ENCODE measurements around the gene CELSR2. TPM values are rescaled to one million over a fixed set of nuclear protein-coding genes. Genes with fewer than 3 reads are reported as not detected.

Gene CELSR2
- total RNA-seq, 1 donor from 2014 or later: 1.1 TPM

DNA sequence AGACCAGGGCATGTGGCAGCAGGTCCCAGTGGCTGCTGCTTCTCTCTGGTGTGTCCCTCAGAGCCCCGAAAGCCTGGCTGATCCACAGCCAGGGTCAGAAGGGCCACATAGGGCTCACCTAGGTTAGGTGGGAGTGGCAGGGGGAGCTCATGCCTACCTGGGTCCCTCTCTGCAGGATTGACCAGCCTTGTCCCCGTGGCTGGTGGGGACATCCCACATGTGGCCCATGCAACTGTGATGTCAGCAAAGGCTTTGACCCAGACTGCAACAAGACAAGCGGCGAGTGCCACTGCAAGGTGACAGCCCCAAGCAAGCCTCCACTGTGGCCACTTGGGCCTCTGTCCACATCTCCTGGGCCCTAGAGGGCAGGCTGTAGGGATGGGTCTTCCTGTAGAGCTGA, 15.7 kb downstream of the CELSR2 start:
- POLR2A ChIA-PET: no interaction called here
- TF ChIP-seq, protein P1, sequence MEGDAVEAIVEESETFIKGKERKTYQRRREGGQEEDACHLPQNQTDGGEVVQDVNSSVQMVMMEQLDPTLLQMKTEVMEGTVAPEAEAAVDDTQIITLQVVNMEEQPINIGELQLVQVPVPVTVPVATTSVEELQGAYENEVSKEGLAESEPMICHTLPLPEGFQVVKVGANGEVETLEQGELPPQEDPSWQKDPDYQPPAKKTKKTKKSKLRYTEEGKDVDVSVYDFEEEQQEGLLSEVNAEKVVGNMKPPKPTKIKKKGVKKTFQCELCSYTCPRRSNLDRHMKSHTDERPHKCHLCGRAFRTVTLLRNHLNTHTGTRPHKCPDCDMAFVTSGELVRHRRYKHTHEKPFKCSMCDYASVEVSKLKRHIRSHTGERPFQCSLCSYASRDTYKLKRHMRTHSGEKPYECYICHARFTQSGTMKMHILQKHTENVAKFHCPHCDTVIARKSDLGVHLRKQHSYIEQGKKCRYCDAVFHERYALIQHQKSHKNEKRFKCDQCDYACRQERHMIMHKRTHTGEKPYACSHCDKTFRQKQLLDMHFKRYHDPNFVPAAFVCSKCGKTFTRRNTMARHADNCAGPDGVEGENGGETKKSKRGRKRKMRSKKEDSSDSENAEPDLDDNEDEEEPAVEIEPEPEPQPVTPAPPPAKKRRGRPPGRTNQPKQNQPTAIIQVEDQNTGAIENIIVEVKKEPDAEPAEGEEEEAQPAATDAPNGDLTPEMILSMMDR (IDR thresholded peaks at IDR 0.05): no peak
- H3K27ac Mint-ChIP-seq: no peak overlapping the region

DNA sequence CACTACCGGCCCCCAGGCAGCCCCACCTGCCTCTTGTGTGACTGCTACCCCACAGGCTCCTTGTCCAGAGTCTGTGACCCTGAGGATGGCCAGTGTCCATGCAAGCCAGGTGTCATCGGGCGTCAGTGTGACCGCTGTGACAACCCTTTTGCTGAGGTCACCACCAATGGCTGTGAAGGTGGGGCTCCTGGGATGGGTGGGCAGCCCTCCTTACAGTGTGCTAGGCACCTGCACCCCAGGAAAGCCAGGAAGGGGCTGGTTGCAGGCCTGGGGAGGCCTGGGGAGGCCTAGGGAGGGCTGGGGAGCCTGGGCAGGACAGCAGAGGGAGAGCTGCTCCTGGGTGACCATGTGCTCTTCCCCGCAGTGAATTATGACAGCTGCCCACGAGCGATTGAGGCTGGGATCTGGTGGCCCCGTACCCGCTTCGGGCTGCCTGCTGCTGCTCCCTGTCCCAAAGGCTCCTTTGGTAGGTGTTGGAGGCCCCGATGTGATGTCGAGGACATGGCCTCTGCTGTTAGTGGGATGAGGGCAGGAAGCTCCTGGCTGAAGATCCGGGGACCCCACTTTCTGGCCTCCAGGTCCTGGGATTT, 16.5 kb downstream of the CELSR2 start:
- ATAC-seq (ENCODE audit: low read depth) (no peak), DNase-seq (no peak)
- Mint-ChIP-seq H3K27me3 (peaks cover 2% of the 10 kb centered on the region), H3K4me1 (peaks cover 4% of the 10 kb centered on the region), H3K9me3 (no peaks in the 10 kb centered on the region), H3K4me3 (no peak overlapping the region), H3K36me3 (ENCODE audit: low read depth) (no peaks in the 10 kb centered on the region), H3K27ac (no peak overlapping the region)
- CTCF ChIA-PET: interaction anchor here (1.3 to 2.6 kb wide), 2 partner anchors 11 to 133 kb away, joined by 4 to 25 read pairs; partner anchors contain the start of gene SORT1
- TF ChIP-seq, protein P1 (IDR thresholded peaks at IDR 0.05): no peak
- POLR2A ChIA-PET: no interaction called here
- intact Hi-C loops (cut with micrococcal nuclease): no loop called here

More for the DNA sequence above, 15.7 kb downstream of the CELSR2 start:
- CTCF ChIA-PET: interaction anchor here (1.2 to 2.6 kb wide), 4 partner anchors 12 to 134 kb away, joined by 3 to 25 read pairs (median 4); partner anchors contain the start of genes PSRC1 and SORT1
- no peak overlapping the region for H3K4me3 Mint-ChIP-seq
- peaks cover 4% of the 10 kb centered on the region for H3K4me1 Mint-ChIP-seq
- DNase-seq (no peak), ATAC-seq (ENCODE audit: low read depth) (no peak)
- H3K27me3 Mint-ChIP-seq: peaks cover 2% of the 10 kb centered on the region
- H3K9me3 Mint-ChIP-seq: no peaks in the 10 kb centered on the region
- no peaks in the 10 kb centered on the region for H3K36me3 Mint-ChIP-seq (ENCODE audit: low read depth)
- intact Hi-C loops (cut with micrococcal nuclease): no loop called here

DNA sequence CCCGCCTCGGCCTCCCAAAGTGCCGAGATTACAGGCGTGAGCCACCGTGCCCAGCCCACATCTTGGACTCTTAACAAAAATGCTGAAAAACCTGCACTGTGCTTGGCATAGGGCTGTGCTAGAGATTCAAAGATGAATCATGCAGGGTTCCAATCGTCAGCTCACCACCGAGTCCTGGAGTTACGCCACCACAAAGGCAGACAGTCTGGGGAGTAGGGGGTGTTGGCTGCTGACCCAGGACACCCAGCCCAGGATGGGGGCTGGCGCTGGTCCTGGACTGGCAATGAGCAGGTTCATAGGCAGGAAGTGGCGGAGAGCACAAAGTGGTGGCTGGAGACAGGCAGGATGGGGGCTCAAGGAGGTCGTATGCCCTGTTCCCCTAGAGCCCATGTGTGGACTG, 17.6 kb downstream of the CELSR2 start:
- DNase-seq (no peak), ATAC-seq (ENCODE audit: low read depth) (no peak)
- Mint-ChIP-seq H3K36me3 (ENCODE audit: low read depth) (no peaks in the 10 kb centered on the region), H3K4me1 (peaks cover 4% of the 10 kb centered on the region), H3K4me3 (no peak overlapping the region), H3K27ac (no peak overlapping the region), H3K27me3 (peaks cover 2% of the 10 kb centered on the region), H3K9me3 (no peaks in the 10 kb centered on the region)
- CTCF ChIA-PET: interaction anchor here (0.6 kb wide), 1 partner anchor 86 kb away, joined by 3 read pairs; no protein-coding TSS in a partner anchor
- POLR2A ChIA-PET: no interaction called here
- TF ChIP-seq, protein P1 (IDR thresholded peaks at IDR 0.05): no peak
- intact Hi-C loops (cut with micrococcal nuclease): no loop called here

DNA sequence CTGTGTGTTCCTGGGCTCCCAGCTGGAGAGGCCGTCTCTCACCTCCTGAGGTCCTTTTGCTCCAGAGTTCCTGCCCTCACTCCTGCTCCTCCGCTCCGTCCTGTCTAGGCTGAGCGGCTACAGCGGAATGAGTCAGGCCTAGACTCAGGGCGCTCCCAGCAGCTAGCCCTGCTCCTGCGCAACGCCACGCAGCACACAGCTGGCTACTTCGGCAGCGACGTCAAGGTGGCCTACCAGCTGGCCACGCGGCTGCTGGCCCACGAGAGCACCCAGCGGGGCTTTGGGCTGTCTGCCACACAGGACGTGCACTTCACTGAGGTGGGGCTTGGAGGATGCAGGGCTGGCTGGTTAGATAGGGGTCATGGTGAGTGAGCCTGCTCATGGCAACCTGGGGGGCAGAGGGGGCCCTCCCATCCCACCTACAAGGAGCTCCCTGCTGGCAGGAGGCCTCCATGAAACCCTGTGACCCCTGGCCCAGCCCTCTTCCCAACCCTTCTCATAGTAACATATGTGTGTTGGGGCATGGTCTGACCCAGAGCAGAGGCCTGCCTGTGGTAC, 18.5 kb downstream of the CELSR2 start:
- DNase-seq: no peak
- no peak for ATAC-seq (ENCODE audit: low read depth)
- Mint-ChIP-seq H3K27ac (no peak overlapping the region), H3K36me3 (ENCODE audit: low read depth) (no peaks in the 10 kb centered on the region), H3K9me3 (no peaks in the 10 kb centered on the region), H3K27me3 (peaks cover 2% of the 10 kb centered on the region), H3K4me1 (peaks cover 4% of the 10 kb centered on the region), H3K4me3 (no peak overlapping the region)
- TF ChIP-seq, protein P1 (IDR thresholded peaks at IDR 0.05): no peak
- intact Hi-C loops (cut with micrococcal nuclease): no loop called here
- CTCF ChIA-PET: interaction anchor here (1.0 kb wide), 1 partner anchor 265 kb away, joined by 4 read pairs; no protein-coding TSS in a partner anchor
- POLR2A ChIA-PET: no interaction called here

DNA sequence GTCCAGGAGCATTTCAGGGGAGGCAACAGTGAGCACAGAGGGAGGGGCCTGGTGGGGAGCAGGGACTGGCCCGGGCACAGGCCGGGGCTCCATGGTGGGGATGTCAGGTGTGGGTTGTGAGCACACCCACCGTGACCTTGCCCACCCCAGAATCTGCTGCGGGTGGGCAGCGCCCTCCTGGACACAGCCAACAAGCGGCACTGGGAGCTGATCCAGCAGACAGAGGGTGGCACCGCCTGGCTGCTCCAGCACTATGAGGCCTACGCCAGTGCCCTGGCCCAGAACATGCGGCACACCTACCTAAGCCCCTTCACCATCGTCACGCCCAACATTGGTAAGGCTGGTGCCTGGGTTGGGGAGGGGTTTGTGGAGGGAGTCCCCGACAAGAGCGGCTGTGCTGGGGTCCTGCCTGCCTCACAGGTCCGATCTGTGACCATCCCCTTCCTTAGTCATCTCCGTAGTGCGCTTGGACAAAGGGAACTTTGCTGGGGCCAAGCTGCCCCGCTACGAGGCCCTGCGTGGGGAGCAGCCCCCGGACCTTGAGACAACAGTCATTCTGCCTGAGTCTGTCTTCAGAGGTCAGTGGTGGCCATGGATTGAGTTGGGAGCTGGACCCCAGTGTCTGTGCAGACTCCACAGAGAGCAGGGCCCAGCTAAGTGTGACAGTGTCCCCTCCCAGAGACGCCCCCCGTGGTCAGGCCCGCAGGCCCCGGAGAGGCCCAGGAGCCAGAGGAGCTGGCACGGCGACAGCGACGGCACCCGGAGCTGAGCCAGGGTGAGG, 19.3 kb downstream of the CELSR2 start:
- Mint-ChIP-seq H3K4me1 (peaks cover 2% of the 10 kb centered on the region), H3K27me3 (no peaks in the 10 kb centered on the region), H3K36me3 (ENCODE audit: low read depth) (no peaks in the 10 kb centered on the region), H3K27ac (no peak overlapping the region), H3K4me3 (no peak overlapping the region), H3K9me3 (no peaks in the 10 kb centered on the region)
- TF ChIP-seq, protein P1 (IDR thresholded peaks at IDR 0.05): no peak
- ChIA-PET POLR2A (no interaction called here), CTCF (interaction anchor here (1.0 kb wide), 1 partner anchor 264 kb away, joined by 4 read pairs; no protein-coding TSS in a partner anchor)
- intact Hi-C loops (cut with micrococcal nuclease): no loop called here
- DNase-seq: no peak
- ATAC-seq (ENCODE audit: low read depth): no peak

Measured in activated B cell treated with CpG ODN at 0.5 μM for 24 hours (primary cell).